Natural killer cell (primary cell): ENCODE measurements around the gene CD96. TPM values are rescaled to one million over a fixed set of nuclear protein-coding genes. Genes with fewer than 3 reads are reported as not detected.
A peak's percentile ranks its signal among the peaks of the same experiment; 100 is the strongest.

Source experiments
- ATAC-seq, 3 donors: fragments of 150-1000 bp in 2 of 3; fragments of 200-7000 bp in 1 of 3; cut with Tn5 transposase; 1 replicate in 1 of 3; 2 replicates in 2 of 3; pipeline ENCODE4 v1.10.0; 2021; ENCODE audit warnings: mild to moderate bottlenecking in 2 of 3, moderate library complexity in 2 of 3
- DNase-seq, 2 donors: peaks; one replicate each; pipeline versions ENCODE4 v3.0.0 to v3.0.0-alpha.2; 2013 to 2021; ENCODE audit warnings: mixed read lengths in 1 of 2
- H3K27ac ChIP-seq: one replicate; pipeline ENCODE4 v1.5.1; 2013; ENCODE audit warnings: mild to moderate bottlenecking, low read length
- H3K27me3 ChIP-seq: one replicate; pipeline ENCODE4 v1.6.1; 2013; ENCODE audit warnings: low read length; ENCODE audit not compliant: control insufficient read depth, insufficient read depth
- H3K36me3 ChIP-seq: one replicate; pipeline ENCODE4 v1.6.1; 2013; ENCODE audit warnings: low read length; ENCODE audit not compliant: control insufficient read depth, insufficient read depth
- H3K4me1 ChIP-seq: one replicate; pipeline ENCODE4 v1.6.1; 2013; ENCODE audit warnings: low read length; ENCODE audit not compliant: control insufficient read depth, insufficient read depth
- H3K4me3 ChIP-seq: one replicate; pipeline ENCODE4 v1.5.1; 2013; ENCODE audit warnings: low read length
- H3K9me3 ChIP-seq: one replicate; pipeline ENCODE4 v1.6.1; 2013; ENCODE audit warnings: low read length; ENCODE audit not compliant: control insufficient read depth, insufficient read depth
- H3K27ac Mint-ChIP-seq, 2 donors: one replicate each; pipeline ENCODE4 v1.8.0; 2022; ENCODE audit warnings: mild to moderate bottlenecking in 2 of 2, mixed read lengths in 2 of 2, moderate library complexity in 1 of 2
- H3K27me3 Mint-ChIP-seq, 2 donors: one replicate each; pipeline ENCODE4 v1.8.0; 2022; ENCODE audit warnings: low read depth in 2 of 2, mixed read lengths in 2 of 2
- H3K36me3 Mint-ChIP-seq: one replicate; pipeline ENCODE4 v1.8.0; 2022; ENCODE audit warnings: mixed read lengths
- H3K4me1 Mint-ChIP-seq, 2 donors: one replicate each; pipeline ENCODE4 v1.8.0; 2022; ENCODE audit warnings: mixed read lengths in 2 of 2
- H3K4me3 Mint-ChIP-seq: one replicate; pipeline ENCODE4 v1.8.0; 2022; ENCODE audit warnings: mild to moderate bottlenecking, moderate library complexity, mixed read lengths
- H3K9me3 Mint-ChIP-seq, 2 donors: one replicate each; pipeline ENCODE4 v1.8.0; 2022; ENCODE audit warnings: mixed read lengths in 2 of 2
- WGBS: methylation state at CpG from one replicate; pipeline ENCODE4 v1.1.7; 2013; ENCODE audit warnings: missing lambda C conversion rate; ENCODE audit not compliant: insufficient coverage; 5-methylcytosine and 5-hydroxymethylcytosine counted together
- intact Hi-C: fragments of 100-400 bp; cut with micrococcal nuclease; formaldehyde crosslinking; loops from one replicate; pipeline ENCODE4 v1.14.2; 2022
- total RNA-seq, 4 donors: library from RNA; stranded (reverse); fragments of 120-200 nt in 1 of 4; gene quantifications; one replicate each; pipeline versions ENCODE4 v1.2.3 to v1.2.4, GENCODE V29; 2013 to 2022
- TF ChIP-seq, protein P1 (sequence below): fragments of 200-600 bp; IDR thresholded peaks from one replicate; pipeline ENCODE4 v1.8.0; 2022; ENCODE audit warnings: antibody characterized with exemption

Gene CD96
- total RNA-seq, 3 donors from 2014 or later (not counting 1 experiment from before 2014, with no cell fraction given): 146 to 191 (median 166) TPM

DNA sequence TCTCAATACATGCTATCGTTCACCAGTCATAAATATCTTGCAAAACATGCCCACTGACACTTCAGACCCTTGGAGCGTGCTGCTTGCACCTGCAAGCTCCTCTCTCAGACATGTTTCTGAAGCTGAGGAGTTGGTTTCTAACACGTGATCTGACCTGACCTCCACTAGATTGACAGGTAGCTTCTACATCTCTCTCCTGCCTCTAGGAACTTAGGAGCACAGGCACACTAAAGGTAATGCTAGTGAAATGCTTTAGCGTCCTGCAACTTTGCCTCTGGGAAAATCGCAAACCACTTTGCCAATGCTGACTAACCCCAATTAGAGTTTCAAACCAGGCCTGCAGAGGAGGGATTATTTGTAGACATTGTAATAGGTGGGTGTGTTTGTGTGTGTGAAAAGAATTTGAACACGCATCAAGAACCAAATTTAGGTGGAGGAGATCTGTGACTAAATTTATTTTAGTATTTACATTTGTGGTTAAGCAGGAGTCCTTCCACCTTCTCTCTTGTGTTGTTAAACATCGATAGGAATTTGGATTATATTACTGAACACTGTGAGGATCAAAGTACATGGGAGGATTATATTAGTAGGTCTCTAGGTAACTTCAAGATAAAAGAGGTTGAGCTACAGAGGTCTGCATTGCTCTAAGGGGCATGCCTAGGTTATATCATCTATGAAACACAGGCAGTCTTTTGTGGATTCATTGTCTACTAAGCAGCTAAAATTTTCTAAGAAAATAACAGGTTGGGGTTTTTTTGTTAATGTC, 139.8 kb downstream of the CD96 start:
- no peak for DNase-seq
- intact Hi-C loops: no loop called here
- H3K36me3 ChIP-seq: no peaks in the 10 kb centered on the region
- 65% methylated on average over 6 of the region's 7 CpGs for WGBS
- no peaks in the 10 kb centered on the region for H3K9me3 ChIP-seq
- Mint-ChIP-seq H3K4me3 (no peak overlapping the region), H3K36me3 (no peaks in the 10 kb centered on the region), H3K27me3 (no peaks in the 10 kb centered on the region), H3K9me3 (no peaks in the 10 kb centered on the region), H3K27ac (peak overlapping the region in 1 of 2 donors; percentile 57), H3K4me1 (peaks cover 80 to 87% of the 10 kb centered on the region in 2 donors)
- H3K27me3 ChIP-seq: no peaks in the 10 kb centered on the region
- H3K4me3 ChIP-seq: no peak overlapping the region
- TF ChIP-seq, protein P1, sequence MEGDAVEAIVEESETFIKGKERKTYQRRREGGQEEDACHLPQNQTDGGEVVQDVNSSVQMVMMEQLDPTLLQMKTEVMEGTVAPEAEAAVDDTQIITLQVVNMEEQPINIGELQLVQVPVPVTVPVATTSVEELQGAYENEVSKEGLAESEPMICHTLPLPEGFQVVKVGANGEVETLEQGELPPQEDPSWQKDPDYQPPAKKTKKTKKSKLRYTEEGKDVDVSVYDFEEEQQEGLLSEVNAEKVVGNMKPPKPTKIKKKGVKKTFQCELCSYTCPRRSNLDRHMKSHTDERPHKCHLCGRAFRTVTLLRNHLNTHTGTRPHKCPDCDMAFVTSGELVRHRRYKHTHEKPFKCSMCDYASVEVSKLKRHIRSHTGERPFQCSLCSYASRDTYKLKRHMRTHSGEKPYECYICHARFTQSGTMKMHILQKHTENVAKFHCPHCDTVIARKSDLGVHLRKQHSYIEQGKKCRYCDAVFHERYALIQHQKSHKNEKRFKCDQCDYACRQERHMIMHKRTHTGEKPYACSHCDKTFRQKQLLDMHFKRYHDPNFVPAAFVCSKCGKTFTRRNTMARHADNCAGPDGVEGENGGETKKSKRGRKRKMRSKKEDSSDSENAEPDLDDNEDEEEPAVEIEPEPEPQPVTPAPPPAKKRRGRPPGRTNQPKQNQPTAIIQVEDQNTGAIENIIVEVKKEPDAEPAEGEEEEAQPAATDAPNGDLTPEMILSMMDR: no peak
- peaks cover 13% of the 10 kb centered on the region for H3K4me1 ChIP-seq
- ATAC-seq: no peak
- H3K27ac ChIP-seq: no peak overlapping the region

DNA sequence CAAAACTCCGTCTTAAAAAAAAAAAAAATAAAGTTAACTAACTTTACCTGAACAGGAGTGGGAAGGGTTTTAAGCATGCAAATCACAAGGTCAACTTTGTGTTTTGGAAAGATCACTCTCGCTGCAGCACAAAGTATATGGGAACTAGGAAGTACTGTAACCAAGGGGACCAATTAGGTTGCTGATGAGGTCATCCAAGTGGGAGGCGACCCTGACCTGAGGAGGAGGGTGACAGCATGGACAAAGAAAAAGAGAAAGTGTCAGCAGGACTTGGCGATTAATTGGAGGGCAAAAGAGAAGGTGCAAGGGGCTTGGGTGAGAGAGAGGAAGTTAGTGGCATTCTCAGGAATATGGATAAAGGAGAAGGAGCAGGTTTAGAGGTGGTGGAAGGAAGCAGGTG, 142.6 kb downstream of the CD96 start:
- 76% methylated on average over 4 of the region's 4 CpGs for WGBS

DNA sequence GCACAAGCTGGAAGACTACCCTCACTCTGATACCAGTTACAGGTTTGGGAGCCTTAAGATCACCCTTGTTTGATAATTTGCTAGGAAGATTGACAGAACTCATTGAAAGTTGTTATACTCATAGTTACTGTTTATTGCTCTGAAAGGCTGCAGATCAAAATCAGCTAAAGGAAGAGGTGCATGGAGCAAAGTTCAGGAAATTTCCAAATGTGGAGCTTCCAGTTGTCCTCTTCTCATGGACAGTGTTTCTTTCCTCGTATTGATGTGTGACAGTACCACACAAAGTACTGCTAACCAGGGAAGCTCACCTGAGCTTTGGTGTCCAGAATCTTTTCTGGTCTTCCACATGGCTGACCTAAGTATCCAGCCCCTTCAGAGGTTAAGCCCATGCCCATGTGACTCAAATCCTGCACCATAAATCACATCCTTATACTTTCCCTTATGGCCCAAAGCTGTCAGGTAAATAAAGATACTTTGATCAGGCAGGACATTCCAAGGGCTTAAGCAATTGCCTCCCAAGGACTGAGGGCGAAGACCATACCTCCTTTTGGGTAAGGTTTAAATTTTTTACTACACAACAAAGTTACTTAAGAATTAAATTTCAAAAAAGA, 146.3 kb downstream of the CD96 start:
- TF ChIP-seq, protein P1: no peak
- peak overlapping the region; percentile 30 to 45 for H3K27ac Mint-ChIP-seq
- 90% methylated on average over 1 of the region's 2 CpGs for WGBS

More for the DNA sequence above, 142.6 kb downstream of the CD96 start:
- H3K27me3 ChIP-seq: no peaks in the 10 kb centered on the region
- Mint-ChIP-seq H3K36me3 (no peaks in the 10 kb centered on the region), H3K27me3 (no peaks in the 10 kb centered on the region), H3K27ac (peak overlapping the region; percentile 17 to 64), H3K9me3 (no peaks in the 10 kb centered on the region), H3K4me1 (peaks cover 71 to 83% of the 10 kb centered on the region in 2 donors), H3K4me3 (no peak overlapping the region)
- TF ChIP-seq, protein P1: no peak
- peaks cover 5% of the 10 kb centered on the region for H3K4me1 ChIP-seq
- ATAC-seq (peak in 1 of 3 donors; percentile 38), DNase-seq (no peak)
- H3K27ac ChIP-seq: no peak overlapping the region
- H3K36me3 ChIP-seq: no peaks in the 10 kb centered on the region
- no peak overlapping the region for H3K4me3 ChIP-seq
- intact Hi-C loops: no loop called here
- H3K9me3 ChIP-seq: no peaks in the 10 kb centered on the region

More for the DNA sequence above, 146.3 kb downstream of the CD96 start:
- no peaks in the 10 kb centered on the region for H3K27me3 ChIP-seq
- H3K4me1 ChIP-seq: peaks cover 5% of the 10 kb centered on the region
- DNase-seq: no peak
- H3K36me3 ChIP-seq: no peaks in the 10 kb centered on the region
- Mint-ChIP-seq H3K4me1 (peaks cover 70 to 81% of the 10 kb centered on the region in 2 donors), H3K36me3 (no peaks in the 10 kb centered on the region), H3K27me3 (no peaks in the 10 kb centered on the region), H3K4me3 (no peak overlapping the region), H3K9me3 (no peaks in the 10 kb centered on the region)
- no peaks in the 10 kb centered on the region for H3K9me3 ChIP-seq
- intact Hi-C loops: no loop called here
- ATAC-seq: no peak
- H3K4me3 ChIP-seq: no peak overlapping the region
- no peak overlapping the region for H3K27ac ChIP-seq
